Activated naive CD8-positive, alpha-beta T cell treated with anti-CD3 and anti-CD28 coated beads for 36 hours (primary cell): Measurements from ENCODE around the gene LMF1. TPM values are rescaled to one million over a fixed set of nuclear protein-coding genes. Genes with fewer than 3 reads are reported as not detected.

Experiments used
- DNase-seq: peaks from one replicate; pipeline ENCODE4 v3.0.0; 2021
- H3K27ac Mint-ChIP-seq: one replicate; pipeline ENCODE4 v1.8.0; 2022; ENCODE audit warnings: mild to moderate bottlenecking, moderate library complexity, mixed read lengths
- H3K27me3 Mint-ChIP-seq: one replicate; pipeline ENCODE4 v1.8.0; 2022; ENCODE audit warnings: mild to moderate bottlenecking, mixed read lengths
- H3K36me3 Mint-ChIP-seq: one replicate; pipeline ENCODE4 v1.8.0; 2021; ENCODE audit warnings: mild to moderate bottlenecking, mixed read lengths
- H3K4me1 Mint-ChIP-seq: one replicate; pipeline ENCODE4 v1.8.0; 2021; ENCODE audit warnings: mixed read lengths
- H3K4me3 Mint-ChIP-seq: one replicate; pipeline ENCODE4 v1.8.0; 2022; ENCODE audit warnings: mild to moderate bottlenecking, moderate library complexity, mixed read lengths
- H3K9me3 Mint-ChIP-seq: one replicate; pipeline ENCODE4 v1.8.0; 2022; ENCODE audit warnings: mixed read lengths
- total RNA-seq, 2 experiments: library from RNA; stranded (reverse); gene quantifications; one replicate each; pipeline ENCODE4 v1.2.3, GENCODE V29; 2021

Gene LMF1
- total RNA-seq, 2 experiments from 2014 or later, result 7.0 to 8.1 TPM

DNA sequence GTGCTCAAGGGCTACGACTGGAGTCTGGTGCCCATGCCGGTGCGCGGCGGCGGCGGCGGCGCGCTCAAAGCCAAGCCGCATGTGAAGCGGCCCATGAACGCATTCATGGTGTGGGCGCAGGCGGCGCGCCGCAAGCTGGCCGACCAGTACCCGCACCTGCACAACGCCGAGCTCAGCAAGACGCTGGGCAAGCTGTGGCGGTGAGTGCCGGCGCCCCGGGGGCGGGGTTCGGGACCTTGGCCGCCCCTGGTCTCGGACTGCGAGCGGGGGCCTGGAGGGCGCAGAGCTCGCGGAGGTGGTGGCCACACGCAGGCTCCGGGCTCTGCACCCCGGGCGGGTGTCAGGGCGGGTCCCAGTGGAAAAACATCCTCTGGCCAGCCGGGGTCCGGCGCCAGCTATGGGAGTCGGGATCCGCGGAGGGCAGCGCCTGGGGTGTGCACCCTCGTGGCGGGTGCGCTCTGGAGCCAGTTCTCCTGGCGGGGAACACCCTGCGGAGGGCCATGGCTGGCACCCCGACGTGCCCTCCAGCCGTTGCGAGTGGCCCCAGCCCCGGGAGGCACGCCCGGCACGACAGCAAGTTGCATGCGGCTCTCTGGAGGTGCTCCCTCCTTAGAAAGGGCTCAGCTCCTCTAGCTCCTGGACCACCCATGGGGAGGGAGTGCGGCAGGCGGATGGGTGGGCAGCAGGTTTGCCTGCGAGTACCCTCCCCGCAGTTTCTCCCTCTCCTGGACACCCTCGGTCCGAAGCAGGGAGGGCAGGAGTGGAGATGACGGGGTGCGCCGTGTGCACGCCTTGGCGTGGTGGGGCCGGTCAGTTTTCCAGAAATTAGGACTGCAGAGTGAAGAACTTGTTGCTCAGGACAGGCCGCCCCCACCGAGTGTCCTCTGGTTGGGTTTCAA lies 11.6 kb upstream of the LMF1 start:
- peak overlapping the region; percentile 14 for H3K4me3 Mint-ChIP-seq
- H3K4me1 Mint-ChIP-seq, result peaks cover 6% of the 10 kb centered on the region

DNA sequence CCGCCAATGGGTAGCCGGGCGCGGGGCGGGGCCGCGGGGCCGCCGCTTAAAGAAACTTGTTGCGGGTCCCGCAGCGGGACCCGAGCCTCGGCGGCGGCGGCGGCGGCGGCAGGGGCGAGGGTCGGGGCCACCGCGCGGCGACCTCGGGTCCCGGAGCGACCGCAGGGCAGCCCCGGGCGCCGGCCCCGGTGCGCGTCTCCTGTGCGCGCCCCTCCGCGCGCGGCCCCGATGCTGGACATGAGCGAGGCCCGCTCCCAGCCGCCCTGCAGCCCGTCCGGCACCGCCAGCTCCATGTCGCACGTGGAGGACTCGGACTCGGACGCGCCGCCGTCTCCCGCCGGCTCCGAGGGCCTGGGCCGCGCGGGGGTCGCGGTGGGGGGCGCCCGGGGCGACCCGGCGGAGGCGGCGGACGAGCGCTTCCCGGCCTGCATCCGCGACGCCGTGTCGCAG lies 10.9 kb upstream of the LMF1 start, which contains the start of gene SOX8:
SOX8 (plus strand) TSS at position 76 of the 450 bp plus-strand sequence; CDS start at position 229, 153 bp downstream.
- DNase-seq, result no peak
- Mint-ChIP-seq H3K4me3 (peak within 1 kb of the TSS; percentile 80), H3K4me1 (peaks cover 6% of the 10 kb centered on the region), H3K27ac (no peak within 1 kb of the TSS), H3K36me3 (no peaks in the 10 kb centered on the region), H3K27me3 (peaks cover 9% of the 10 kb centered on the region), H3K9me3 (no peaks in the 10 kb centered on the region)

More for the DNA sequence above, 11.6 kb upstream of the LMF1 start:
- H3K9me3 Mint-ChIP-seq, result no peaks in the 10 kb centered on the region
- no peak for DNase-seq
- no peaks in the 10 kb centered on the region for H3K36me3 Mint-ChIP-seq
- peaks cover 9% of the 10 kb centered on the region for H3K27me3 Mint-ChIP-seq
- H3K27ac Mint-ChIP-seq, result no peak overlapping the region

GRCh38 chr16:980595-980854 lies 9.7 kb upstream of the LMF1 start:
- Mint-ChIP-seq H3K36me3 (no peaks in the 10 kb centered on the region), H3K4me1 (peaks cover 2% of the 10 kb centered on the region), H3K4me3 (no peak overlapping the region), H3K27me3 (peaks cover 9% of the 10 kb centered on the region), H3K9me3 (no peaks in the 10 kb centered on the region), H3K27ac (no peak overlapping the region)
- peak; percentile 29 for DNase-seq

- no peak for DNase-seq
- Mint-ChIP-seq H3K36me3 (no peaks in the 10 kb centered on the region), H3K9me3 (no peaks in the 10 kb centered on the region), H3K4me3 (no peak overlapping the region), H3K27ac (no peak overlapping the region), H3K4me1 (peaks cover 2% of the 10 kb centered on the region), H3K27me3 (peaks cover 9% of the 10 kb centered on the region)
Observed at GRCh38 chr16:979859-980594, 9.2 kb upstream of the LMF1 start.

DNA sequence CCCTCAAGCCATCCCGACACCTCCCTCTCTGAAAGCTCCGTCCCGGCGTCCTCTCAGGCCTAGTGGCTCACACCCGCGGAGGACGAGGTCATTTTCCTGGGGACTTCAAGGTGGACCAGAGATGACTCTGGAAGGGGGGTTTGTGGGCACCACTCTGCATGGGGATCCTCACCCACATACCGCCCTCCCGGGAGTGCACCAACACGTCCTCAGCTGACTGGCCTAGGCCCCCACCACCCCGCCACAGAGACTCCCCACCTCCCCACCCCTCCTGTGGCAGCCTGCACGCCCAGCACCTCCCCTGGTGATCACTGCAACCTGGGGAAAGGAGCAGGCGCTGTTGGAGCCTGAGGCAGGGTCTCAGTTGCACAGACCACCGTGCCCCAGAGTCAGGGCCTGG lies 8.4 kb upstream of the LMF1 start:
- Mint-ChIP-seq H3K27ac (no peak overlapping the region), H3K36me3 (no peaks in the 10 kb centered on the region), H3K4me1 (peaks cover 2% of the 10 kb centered on the region), H3K9me3 (no peaks in the 10 kb centered on the region), H3K4me3 (no peak overlapping the region), H3K27me3 (peaks cover 9% of the 10 kb centered on the region)
- DNase-seq, result no peak

DNA sequence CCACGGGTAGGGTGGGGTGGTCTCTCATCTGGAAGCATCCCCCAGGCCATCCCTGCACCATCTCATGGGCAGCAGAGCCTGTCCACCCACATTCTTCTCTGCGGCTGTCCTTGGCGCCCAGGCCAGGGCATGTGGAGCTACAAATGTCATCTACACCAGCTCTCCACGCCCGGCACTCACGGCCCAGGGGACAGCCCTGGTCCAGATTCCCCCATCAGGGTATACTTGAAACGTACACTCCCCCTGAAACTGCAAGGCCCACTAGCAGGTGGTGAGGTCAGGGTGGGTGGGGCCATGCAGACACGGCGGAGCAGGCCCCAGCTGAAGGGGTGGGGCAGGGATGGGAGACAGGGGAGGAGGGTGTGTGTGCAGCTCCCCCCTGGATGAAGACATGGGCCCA lies 7.6 kb upstream of the LMF1 start:
- Mint-ChIP-seq H3K4me3 (no peak overlapping the region), H3K9me3 (no peaks in the 10 kb centered on the region), H3K4me1 (peaks cover 2% of the 10 kb centered on the region), H3K27ac (no peak overlapping the region), H3K36me3 (no peaks in the 10 kb centered on the region), H3K27me3 (peaks cover 9% of the 10 kb centered on the region)
- DNase-seq, result no peak

- Mint-ChIP-seq H3K27ac (no peak overlapping the region), H3K9me3 (no peaks in the 10 kb centered on the region), H3K4me1 (peaks cover 2% of the 10 kb centered on the region), H3K36me3 (no peaks in the 10 kb centered on the region), H3K27me3 (peaks cover 7% of the 10 kb centered on the region), H3K4me3 (no peak overlapping the region)
- DNase-seq, result no peak
Observed at GRCh38 chr16:977896-978295, 7.1 kb upstream of the LMF1 start.

- Mint-ChIP-seq H3K4me3 (no peak overlapping the region), H3K27ac (no peak overlapping the region), H3K9me3 (no peaks in the 10 kb centered on the region), H3K4me1 (peaks cover 2% of the 10 kb centered on the region), H3K27me3 (peaks cover 3% of the 10 kb centered on the region), H3K36me3 (no peaks in the 10 kb centered on the region)
- no peak for DNase-seq
Observed at GRCh38 chr16:977081-977701, 6.4 kb upstream of the LMF1 start.

GRCh38 chr16:976389-976931 lies 5.7 kb upstream of the LMF1 start:
- peak; percentile 50 for DNase-seq
- Mint-ChIP-seq H3K27me3 (peaks cover 3% of the 10 kb centered on the region), H3K27ac (no peak overlapping the region), H3K4me3 (no peak overlapping the region), H3K9me3 (no peaks in the 10 kb centered on the region), H3K36me3 (no peaks in the 10 kb centered on the region), H3K4me1 (peaks cover 4% of the 10 kb centered on the region)

DNA sequence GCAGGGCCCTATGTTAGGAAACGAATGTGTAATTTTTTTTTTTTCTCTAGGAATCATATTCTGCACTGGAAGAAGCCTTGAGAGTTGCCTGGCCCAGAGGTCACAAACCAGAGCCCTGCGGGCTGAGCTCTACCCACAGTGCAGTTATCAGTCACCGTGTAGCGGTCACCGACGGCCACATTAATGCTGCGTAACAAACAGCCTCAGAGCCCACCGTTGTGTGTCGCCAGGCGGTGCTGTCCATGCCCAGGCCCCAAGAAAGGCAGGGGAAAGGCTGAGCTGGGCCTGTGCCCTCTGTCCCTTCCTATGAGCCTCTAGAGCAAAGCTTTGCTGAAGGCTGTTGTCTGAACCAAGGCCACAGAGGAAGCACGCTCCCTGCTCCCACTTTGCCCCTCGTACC lies 4.5 kb upstream of the LMF1 start:
- Mint-ChIP-seq H3K27ac (no peak overlapping the region), H3K27me3 (no peaks in the 10 kb centered on the region), H3K36me3 (no peaks in the 10 kb centered on the region), H3K4me1 (peaks cover 4% of the 10 kb centered on the region), H3K4me3 (no peak overlapping the region), H3K9me3 (no peaks in the 10 kb centered on the region)
- no peak for DNase-seq

DNA sequence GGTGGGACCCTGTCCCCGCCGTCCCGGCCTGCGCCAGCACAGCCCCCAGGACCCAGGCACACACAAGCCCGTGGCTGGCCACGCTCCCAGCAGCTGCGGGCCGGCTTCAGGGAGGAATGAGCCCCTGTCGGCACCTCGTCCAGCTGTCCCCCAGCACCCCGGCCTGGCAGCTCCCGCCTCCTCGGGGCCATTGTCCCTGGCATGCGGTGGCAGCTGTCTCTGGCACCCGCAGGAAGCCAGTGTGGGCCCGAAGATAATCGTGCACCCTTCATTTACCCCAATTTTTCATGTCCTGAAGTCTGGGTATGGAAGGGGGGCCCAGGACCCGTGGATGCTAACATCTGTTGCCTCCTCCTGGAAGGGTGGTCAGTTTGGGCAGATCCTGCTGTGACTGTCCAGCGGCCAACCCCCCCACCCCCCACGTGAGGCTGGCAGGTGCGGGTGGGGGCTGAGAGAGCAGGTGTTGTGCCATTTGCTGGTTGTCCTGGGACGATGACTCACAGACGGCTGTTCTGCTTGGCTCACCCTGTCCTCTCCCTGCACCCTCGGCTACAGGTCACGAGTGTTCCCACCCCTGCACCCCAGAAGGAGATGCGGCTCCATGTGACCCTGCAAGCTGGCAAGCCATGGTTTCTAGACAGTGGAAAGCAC lies 4.0 kb upstream of the LMF1 start:
- no peak for DNase-seq
- no peaks in the 10 kb centered on the region for H3K9me3 Mint-ChIP-seq
- no peak overlapping the region for H3K4me3 Mint-ChIP-seq
- no peak overlapping the region for H3K27ac Mint-ChIP-seq
- H3K27me3 Mint-ChIP-seq, result no peaks in the 10 kb centered on the region
- no peaks in the 10 kb centered on the region for H3K36me3 Mint-ChIP-seq
- H3K4me1 Mint-ChIP-seq, result peaks cover 4% of the 10 kb centered on the region

DNA sequence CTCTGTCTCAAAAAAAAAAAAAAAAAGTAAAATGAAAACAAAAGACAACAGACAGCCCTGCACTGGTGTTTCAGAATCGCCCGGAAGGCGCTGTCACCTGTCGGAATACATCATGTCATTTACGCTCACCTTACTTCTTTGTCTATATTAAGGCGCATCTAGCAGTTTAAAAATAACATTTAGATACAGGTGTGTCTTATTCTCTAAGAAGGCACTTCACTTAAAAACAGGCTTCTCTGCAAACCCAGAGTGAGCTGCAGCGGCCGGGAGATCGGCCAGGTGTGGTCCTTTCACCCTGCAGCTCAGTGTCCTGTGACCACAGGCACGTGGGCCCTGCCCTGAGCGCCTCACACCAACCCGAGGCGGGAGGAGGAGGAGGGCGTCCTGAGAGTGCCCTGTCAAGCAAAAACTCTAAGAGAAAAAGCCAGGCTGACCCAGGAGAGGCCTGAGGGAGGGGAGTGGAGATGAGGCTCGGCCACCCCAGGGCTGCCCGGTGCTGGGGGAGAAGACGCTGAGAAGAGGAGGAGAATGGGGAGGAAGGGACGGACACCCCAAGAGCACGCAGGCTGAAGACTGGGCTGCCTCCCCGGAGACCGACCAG lies 3.3 kb upstream of the LMF1 start:
- Mint-ChIP-seq H3K4me3 (no peak overlapping the region), H3K27me3 (no peaks in the 10 kb centered on the region)

DNA sequence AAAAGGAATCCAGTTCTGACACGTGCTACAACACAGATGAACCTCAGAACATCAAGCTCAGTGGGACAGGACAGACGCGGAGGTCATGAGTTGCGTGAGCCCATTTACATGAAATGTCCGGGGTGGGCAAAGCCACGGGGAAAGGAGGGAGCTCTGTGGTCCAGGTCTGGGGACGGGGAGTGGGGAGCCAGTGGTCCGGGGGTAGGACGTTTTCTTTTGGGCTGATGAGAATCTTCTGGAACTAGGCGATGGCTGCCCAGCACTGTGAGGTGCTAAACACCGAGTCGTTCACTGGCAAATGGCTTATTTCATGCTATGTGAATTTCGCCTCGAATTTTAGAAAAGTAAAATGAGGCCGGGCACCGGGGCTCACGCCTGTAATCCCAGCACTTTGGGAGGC lies 2.6 kb upstream of the LMF1 start:
- Mint-ChIP-seq H3K36me3 (no peaks in the 10 kb centered on the region), H3K9me3 (no peaks in the 10 kb centered on the region), H3K27me3 (no peaks in the 10 kb centered on the region), H3K4me1 (peaks cover 11% of the 10 kb centered on the region), H3K27ac (no peak overlapping the region), H3K4me3 (no peak overlapping the region)
- no peak for DNase-seq

More for the DNA sequence above, 3.3 kb upstream of the LMF1 start:
- DNase-seq, result no peak
- Mint-ChIP-seq H3K9me3 (no peaks in the 10 kb centered on the region), H3K27ac (no peak overlapping the region), H3K4me1 (peaks cover 6% of the 10 kb centered on the region), H3K36me3 (no peaks in the 10 kb centered on the region)

DNA sequence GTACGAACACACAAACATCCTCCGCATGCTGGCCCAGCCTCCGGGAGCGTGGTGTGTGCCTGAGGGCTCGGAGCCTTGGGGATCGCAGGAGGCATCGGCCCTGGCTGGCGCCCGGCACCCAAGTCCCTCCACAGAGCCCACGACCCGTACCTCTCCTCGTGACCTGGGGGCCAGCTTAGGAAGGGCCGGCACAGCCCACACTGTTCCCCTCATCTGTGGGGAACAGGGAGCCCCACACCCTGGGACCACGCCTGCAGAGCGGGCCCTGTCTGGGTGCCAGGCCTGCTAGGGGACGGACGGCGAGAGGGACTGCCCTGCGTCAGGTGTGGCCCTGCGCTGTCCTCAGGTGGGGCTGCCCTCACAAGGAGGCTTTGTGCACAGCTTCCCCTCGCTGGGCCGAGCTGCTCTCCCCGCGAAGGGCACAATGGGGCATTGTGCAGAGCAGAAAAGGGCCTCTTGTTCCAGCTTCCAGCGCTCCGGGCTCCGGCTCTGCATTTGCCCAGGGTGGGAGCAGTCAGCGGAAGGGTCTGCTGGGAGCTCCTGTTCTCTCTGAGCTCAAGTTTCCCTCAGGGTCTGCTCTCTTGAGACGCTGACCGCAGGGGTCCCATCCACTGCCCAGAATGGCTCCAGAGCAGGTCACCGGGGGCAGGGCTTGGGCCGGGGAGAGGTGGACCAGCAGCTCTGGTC lies 1.7 kb upstream of the LMF1 start:
- Mint-ChIP-seq H3K4me1 (peaks cover 12% of the 10 kb centered on the region), H3K4me3 (no peak overlapping the region), H3K36me3 (no peaks in the 10 kb centered on the region), H3K27ac (no peak overlapping the region), H3K9me3 (no peaks in the 10 kb centered on the region), H3K27me3 (no peaks in the 10 kb centered on the region)
- DNase-seq, result no peak
